Panc1 (cell line): ENCODE results near the gene CORO1C.

Experiments used
- CTCF ChIP-seq: fragments of 450-650 bp; IDR thresholded peaks from 2 replicates; pipeline ENCODE4 v1.5.1; 2017; ENCODE audit warnings: mild to moderate bottlenecking
- POLR2AphosphoS5 ChIP-seq: IDR thresholded peaks from 2 replicates; pipeline ENCODE4 v1.6.1; 2012; ENCODE audit warnings: mild to moderate bottlenecking, low read depth, low read length, moderate library complexity
- REST ChIP-seq, 2 experiments: IDR thresholded peaks; 2 replicates each; pipeline ENCODE4 v1.6.1; 2011 to 2012; ENCODE audit warnings: low read depth in 2 of 2, control low read depth in 1 of 2, low read length in 1 of 2, mild to moderate bottlenecking in 1 of 2, moderate library complexity in 1 of 2; ENCODE audit not compliant: insufficient read depth in 1 of 2
- SIN3A ChIP-seq: IDR thresholded peaks from 2 replicates; pipeline ENCODE4 v1.6.1; 2012; ENCODE audit warnings: low read depth, mild to moderate bottlenecking, low read length, moderate library complexity, borderline replicate concordance; ENCODE audit not compliant: insufficient read depth
- TCF7L2 ChIP-seq: IDR thresholded peaks from 2 replicates; pipeline ENCODE4 v1.6.1; 2011; ENCODE audit warnings: mild to moderate bottlenecking, low read depth, low read length, inconsistent platforms

- TF ChIP-seq CTCF, result no peak
- TF ChIP-seq REST (IDR thresholded peaks at IDR 0.05; ENCODE audit: insufficient read depth in 1 of 2, low read depth in 2 of 2, low read length in 1 of 2), result no peak
- TF ChIP-seq POLR2AphosphoS5, result no peak
- TF ChIP-seq TCF7L2, result no peak
- no peak for TF ChIP-seq SIN3A
These were observed 38.1 kb downstream of the CORO1C start for GRCh38 chr12:108693186-108693730.
